Ishikawa (cell line): ENCODE measurements around the gene TRAPPC12.

ENCODE experiments used
- CEBPB ChIP-seq: IDR thresholded peaks from 2 replicates; pipeline ENCODE4 v1.6.1; 2012
- EGR1 ChIP-seq: IDR thresholded peaks from 2 replicates; pipeline ENCODE4 v1.6.1; 2012
- FOXM1 ChIP-seq: IDR thresholded peaks from 2 replicates; pipeline ENCODE4 v1.6.1; 2012; ENCODE audit warnings: low read depth, borderline replicate concordance
- TAF1 ChIP-seq: IDR thresholded peaks from 2 replicates; pipeline ENCODE4 v1.6.1; 2012; ENCODE audit warnings: low read depth, mild to moderate bottlenecking
- TCF12 ChIP-seq: IDR thresholded peaks from 2 replicates; pipeline ENCODE4 v1.6.1; 2012; ENCODE audit warnings: low read depth
- TF ChIP-seq, protein P1 (sequence below): IDR thresholded peaks from 2 replicates; pipeline ENCODE4 v1.6.1; 2012

GRCh38 chr2:3422161-3422779 is 42.8 kb downstream of the TRAPPC12 start:
- TF ChIP-seq FOXM1: no peak
- no peak for TF ChIP-seq CEBPB
- TF ChIP-seq TAF1: no peak
- no peak for TF ChIP-seq EGR1
- TF ChIP-seq TCF12: no peak
- TF ChIP-seq, protein P1, sequence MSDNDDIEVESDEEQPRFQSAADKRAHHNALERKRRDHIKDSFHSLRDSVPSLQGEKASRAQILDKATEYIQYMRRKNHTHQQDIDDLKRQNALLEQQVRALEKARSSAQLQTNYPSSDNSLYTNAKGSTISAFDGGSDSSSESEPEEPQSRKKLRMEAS: no peak
